ENCODE results near the gene LCN1.

LCN1 gene

DNA sequence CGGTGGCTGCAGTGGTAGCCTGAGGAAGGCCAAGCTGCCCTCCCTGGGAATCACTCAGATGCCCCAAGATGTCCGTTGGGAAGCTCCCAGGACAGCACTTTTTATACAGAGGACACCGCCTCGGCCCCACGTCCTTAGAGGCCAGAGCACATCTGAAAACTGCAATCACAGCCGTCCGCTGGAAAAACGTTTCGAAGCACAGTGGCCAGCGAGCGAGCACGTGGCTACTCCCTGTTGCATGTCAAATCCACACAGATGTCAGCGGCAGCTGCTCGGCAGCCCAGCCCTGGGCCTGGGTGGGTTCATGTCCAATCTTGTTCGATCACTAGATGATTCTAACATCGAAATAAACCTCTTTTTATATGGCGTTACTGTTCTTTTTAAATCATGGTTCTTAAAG lies 32.7 kb upstream of the LCN1 start:
- no peak for DNase-seq (ENCODE audit: low read depth, low spot score)

DNA sequence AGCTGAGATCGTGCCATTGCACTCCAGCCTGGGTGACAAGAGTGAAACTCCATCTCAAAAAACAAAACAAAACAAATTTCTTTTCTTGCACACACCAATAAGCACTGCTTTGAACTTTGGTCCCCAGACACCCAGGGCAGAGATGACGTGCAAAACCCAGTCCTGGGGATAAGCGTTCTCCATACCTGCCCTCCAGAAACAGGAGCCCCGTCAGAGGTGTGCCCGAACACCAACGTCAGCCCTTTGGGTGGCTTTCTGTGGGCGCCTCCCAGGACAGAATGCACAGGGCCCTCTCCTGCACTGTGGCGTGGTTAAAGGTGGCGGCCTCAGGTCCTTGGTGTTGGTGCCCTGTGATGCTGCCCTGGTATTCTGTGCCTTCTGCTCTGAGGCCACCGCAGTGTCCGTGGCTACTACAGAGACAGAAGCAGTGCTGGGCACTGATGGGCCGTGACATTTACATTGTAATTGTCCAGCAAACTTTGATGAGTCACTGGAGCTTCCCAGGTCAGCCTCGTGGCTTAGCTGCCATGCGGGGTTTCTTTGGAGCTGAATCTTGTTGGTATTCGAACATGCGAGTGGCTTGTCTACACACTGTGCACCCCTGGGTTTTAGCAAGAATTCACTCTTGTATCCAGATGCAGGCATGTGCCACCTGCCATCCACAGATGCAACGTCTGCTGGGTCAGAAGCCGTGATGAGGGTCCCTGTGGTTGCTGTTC lies 31.9 kb upstream of the LCN1 start:
- DNase-seq (ENCODE audit: low read depth, low spot score) = no peak

DNA sequence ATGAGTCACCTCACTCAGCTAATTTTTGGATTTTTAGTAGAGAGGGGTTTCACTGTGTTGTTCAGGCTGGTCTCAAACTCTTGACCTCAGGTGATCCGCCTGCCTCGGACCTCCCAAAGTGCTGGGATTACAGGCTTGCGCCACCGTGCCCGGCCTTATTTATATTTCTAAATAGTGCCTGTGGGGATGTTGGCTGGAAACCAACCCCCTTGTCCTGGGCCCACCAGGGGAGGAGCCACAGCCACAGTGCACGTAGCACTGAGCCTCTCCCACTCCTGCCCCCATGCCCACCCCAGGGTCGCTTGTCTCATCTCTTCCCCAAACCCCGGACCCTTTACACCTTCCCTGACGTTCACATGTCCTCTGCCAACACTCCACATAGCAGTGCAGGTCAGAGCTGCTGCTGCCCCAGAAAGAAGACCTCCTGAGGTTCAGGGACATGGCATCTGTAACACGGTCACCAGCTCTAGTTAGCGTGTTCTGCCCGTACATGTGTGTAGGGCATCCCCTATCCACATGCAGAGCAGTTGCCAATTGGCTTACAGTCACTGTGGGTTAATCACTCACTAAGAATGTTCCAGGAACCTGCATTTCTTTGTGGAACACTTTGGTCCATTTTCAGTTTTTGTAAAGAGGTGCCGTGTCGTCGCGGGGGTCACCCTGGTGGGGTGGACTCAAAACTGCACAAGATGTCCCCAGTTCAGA lies 30.9 kb upstream of the LCN1 start:
- no peak for DNase-seq (ENCODE audit: low read depth, low spot score)

DNA sequence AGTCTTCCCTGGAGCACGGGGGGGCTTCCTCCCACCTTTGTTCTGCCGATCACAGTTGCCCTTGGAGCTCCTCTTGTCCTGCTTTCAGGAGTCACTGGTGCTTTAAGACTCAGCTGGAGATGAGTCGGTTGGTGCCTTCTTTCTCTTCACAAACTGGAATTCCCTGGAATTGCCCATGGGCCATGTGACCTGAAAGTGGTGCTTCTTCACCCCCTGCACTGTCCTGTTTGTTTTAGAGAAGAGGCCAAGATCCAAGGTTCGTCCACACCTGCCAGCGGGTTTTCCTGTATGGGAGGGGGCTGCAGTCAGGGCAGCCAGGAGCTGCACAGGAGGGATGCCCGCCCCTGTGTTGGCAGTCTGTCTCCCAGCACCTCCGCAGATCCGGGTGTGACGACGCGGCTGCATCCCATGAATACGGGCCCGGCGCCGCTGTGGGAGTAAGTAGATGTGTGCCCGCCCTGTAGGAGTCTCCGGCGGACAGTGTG lies 30.2 kb upstream of the LCN1 start:
- DNase-seq (ENCODE audit: low read depth, low spot score) = no peak

DNA sequence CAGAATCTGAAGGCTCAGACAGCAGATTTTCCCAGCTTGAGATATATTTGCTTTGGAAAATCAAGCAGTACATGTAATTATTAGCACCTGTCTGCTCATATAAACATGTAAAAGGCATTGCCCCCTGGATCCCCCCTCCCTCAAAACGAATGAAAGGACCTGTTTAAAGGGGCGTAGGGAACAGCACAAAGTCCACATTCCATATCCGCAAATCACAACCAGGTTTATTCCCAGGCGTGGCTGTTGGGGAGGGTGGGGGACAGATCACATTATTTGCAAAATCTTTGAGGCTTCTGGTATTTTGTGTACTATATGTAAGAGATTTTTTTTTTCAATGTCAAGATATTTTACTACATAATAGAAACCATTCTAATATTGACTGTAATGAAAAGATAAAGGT lies 29.5 kb upstream of the LCN1 start:
- DNase-seq (ENCODE audit: low read depth, low spot score) = no peak

DNA sequence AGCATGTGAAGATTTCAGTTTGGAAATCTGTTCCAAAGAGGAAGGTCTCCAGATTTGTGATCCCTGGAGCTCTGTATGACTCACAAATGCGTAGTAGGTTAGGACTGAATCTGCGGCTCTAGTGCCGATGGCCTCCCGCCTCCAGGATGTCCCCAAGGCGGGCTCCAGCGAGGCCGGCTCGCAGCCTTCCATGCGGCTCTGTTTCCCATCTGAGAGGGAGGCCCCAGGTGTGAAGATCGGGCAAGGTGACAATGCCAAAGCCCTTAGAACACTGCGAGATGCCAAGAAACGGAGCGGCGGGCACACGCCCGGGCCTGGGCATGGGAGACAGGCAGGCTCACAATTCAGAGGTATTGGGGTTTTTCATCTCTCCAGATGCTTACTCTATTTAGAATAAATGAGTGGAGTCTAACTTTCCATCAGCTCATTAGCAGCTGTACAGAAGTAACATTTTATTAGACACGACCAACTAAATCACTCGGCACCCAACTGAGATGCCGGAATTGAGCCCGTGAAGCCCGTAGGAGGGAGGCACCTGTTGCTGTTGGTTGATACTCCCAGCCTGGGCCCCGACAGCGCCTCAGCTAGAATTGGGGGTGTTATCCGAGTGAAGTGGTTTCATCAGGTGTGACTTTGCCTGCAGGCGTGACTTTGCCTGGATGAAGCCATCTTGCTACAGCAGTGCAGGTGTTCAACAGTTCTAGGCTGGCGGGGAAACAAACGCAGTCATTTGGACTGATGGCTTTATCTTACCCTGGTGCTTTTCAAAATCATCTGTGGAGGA lies 28.2 kb upstream of the LCN1 start:
- DNase-seq (ENCODE audit: low read depth, low spot score) = no peak

DNA sequence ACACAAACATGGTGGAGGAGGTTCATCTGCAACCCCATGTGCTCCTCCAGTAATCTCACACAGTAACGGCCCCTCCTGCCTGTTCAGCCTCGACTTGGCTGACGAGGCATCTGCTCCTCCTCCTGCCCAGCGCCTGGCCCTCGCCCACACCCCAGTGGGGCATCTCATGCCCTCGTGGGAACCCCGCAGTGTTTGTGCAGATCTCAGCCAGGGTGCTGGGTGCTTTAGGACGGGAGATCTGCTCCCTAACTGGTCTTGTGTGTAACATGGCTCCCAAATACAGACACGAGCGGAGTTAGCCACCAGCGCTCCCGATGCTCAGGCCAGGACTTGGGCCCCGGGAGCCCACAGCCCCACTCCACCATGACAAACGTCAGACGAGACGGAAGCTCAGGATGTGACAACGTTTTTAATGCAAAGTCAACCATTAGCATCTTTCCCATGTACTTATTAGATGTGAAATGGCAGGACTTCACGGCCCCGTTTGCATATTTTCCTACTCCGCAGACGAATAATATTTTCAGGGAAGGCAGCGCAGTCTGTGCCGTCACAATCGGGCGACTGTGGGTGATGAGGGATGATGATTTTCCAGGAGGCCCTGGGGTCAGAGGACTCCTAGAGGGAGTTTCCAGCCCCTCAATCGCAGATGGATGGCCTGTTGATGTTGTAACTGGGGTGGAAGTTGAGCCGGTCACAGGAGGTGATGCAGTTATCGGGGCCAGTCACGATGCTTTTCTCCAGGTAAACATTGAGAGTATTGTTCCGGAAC lies 26.3 kb upstream of the LCN1 start:
- DNase-seq (ENCODE audit: low read depth, low spot score) = no peak

DNA sequence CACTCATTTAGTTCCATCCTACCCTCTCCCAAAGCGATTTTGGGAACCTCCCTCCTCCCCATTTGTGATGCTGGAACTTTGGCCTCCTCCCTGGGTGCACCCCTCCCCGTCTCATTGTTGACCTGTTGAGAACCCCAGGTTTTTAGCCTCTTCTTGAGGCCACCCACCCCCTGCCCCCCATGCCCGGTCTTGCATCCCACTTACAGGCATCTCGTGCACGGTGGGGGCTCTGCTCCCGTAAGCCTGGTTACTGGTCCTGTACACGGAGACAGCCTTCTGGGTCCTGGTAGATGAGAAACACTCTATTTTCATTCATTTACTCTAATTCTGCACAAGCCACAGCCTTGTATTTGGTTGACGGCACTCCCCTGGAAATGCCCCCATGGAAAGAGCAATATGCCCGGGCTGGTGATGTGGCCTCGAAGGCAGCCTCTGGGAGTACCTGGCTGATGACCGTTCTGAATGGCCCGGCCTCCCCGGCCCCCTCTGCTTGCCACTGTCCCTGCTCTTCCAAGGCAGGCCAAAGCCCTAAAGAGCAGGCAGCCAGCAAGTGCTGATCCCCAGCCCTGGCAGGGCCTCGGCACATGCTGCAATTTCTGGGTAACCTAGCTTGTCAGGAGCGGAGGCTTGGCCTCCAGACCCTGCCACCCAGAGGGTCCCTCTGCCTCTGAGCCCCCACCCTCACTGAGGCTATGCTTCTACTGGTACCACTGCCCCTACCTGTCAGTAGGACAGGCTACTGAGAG lies 22.7 kb upstream of the LCN1 start:
- no peak for DNase-seq (ENCODE audit: low read depth, low spot score)

DNA sequence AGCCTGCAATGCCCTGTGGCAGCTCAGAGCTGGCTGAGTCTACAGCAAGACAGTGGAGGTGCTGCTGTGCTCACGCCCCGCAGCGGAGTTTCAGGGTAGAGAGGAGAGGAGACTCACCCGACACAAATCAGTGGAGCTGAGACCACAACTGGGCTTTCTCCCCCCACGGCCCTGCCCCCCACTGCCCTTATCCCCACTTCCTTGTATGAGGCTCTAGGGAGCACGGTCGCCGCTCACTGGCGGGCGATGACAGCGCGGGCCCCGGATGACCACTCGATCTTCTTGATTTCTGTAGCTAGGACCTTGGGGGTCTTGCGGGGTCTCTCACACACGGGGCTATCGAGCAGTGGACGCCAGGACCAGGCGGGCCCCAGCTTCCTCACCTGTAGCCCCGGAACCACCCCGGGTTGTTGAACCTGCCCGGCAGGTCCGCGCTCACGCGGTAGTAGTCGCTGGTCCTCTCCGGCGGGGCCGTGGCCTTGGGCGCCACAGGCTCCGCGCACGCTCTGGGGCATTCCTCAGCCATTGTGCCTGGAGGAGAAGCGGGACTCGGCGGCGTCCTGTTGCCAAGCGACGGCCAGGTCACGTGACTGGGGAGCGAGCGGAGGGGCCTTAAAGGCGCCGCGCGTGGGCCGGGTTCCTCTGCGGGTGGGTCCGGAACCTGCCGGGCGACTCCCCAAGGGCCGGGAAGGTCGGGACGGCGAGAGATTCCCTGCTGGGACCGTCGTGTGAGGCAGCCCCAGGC lies 21.7 kb upstream of the LCN1 start:
- peak; percentile 76 for DNase-seq (ENCODE audit: low read depth, low spot score)

DNA sequence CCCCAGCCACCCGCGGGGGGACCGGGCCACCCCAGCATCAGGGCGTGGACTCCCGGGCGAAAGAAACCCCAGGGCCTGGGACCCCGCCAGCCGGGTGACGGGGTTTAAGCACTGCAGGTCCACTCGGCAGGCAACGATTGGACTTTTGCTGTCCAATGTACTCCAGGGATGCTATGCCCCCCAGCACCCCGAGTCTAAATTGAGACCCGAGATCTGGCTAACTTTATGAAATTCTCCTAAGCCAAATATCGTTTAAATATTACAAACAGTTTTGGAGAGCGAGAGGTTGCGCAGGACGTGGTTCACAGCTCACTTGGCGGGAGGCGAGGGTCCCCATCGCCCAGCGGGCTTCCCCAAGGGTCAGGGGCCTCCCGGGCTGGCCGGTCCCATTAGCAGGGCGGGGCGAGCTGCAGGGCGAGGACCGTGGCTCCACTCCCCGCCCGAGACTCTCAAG lies 21.1 kb upstream of the LCN1 start:
- DNase-seq (ENCODE audit: low read depth, low spot score) = no peak

DNA sequence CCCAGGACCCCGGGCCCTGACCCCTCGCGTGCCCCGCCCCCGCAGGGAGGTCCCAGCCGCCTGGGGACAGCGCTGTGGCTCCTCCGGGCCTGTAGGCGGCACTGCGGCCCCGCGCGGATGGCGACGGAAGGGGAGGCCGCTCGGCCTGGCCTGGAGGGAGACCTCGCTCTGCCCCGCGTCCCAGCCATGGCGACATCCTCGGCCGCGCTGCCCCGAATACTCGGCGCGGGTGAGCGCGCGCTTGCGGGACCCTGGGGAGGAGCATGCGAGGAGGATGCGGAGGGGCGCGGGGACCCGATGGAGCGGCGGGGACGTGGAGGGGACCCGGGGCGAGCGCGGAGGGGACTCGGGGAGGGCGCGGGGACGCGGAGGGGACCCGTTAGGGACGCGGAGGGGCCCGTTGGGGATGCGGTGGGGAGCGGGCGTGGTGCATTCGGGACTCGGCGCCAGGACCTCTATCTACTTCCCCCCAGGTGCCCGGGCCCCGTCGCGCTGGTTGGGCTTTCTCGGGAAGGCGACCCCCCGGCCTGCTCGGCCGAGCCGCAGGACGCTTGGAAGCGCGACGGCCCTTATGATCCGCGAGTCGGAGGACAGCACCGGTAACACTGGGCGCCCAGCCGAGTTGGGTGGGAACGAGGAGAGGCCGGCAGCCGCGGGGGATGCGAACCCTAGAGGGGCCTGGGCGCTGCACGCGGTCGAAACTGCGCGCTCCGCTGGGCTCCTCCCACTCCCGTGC lies 20.5 kb upstream of the LCN1 start, which contains the start of gene MRPS2:
MRPS2 (plus strand) TSS at position 158 of the 736 bp plus-strand sequence; CDS start at position 187, 29 bp downstream.
- DNase-seq (ENCODE audit: low read depth, low spot score) = peak; percentile 70

DNA sequence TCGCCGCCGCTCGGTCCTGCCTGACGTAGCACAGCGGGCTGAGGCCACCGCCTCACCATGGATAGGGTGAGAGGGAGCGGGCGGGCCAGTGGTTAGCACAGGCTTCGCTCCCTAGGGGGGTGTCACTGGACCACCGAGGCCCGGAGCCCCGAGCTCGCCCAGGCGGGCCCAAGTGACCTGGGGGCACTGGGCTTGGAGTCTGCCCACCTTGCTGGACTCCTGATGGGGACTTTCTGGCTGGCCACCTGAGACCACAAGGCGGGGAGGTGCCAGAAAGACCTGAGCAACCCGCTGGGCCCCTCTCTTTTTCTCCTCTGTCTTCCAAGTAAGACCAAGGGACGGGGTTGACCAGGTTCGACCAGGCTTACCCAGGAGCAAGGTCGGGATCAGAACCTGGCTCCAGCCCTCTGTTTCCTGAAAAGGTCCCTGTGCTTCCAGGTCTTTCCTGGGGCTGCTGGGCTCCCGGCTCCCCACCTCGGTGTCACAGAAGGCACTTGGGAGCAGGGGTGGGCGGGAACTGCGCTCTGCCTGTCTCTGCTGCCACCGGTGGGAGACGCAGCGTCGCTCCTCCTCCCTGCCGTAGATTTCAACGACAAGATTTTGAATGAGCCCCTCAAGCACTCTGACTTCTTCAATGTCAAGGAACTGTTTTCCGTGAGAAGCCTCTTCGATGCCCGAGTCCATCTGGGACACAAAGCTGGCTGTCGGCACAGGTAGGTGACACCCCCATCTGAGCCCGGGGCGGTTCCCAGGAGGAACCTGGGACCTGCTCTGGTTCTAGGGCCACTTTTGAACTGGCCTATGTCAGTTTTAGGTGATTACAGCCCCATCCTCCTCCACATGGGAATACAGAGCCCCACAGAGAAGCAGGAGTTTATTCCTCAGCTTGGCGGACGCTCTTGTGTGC lies 19.7 kb upstream of the LCN1 start:
- DNase-seq (ENCODE audit: low read depth, low spot score) = no peak

DNA sequence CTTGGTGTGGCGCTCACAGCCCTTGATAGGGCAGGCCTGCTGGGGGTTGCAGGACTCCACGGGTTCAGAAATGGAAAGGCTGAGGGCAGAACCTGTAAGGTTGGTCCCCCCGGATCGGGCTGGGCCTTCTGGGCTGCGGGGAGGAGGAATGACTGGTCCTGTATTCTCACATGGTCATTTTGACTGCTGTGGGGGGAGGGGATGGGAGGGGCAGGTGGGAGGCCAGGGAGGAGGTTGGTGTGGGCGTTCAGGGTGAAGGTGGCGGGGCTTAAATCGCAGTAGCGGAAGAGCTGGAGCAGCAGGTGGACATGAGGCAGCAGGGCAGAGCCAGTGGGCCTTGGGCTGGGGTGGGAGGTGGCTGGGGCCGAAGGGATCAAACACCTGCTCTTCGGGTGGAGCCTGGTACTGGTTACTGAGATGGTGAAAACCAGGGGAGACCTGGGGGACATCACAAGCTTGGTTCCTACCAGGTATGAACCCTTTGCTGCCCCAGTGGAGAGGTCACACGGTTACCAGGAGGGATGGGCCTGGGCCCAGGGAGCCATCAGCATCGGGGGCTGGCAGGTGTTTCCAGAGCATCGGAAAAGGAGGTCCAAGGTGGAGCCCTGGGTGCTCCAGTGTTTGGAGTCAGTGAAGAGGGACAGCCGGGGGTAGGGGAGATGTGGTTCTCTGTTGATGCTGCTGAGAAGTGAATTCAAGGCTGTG lies 18.9 kb upstream of the LCN1 start:
- no peak for DNase-seq (ENCODE audit: low read depth, low spot score)

DNA sequence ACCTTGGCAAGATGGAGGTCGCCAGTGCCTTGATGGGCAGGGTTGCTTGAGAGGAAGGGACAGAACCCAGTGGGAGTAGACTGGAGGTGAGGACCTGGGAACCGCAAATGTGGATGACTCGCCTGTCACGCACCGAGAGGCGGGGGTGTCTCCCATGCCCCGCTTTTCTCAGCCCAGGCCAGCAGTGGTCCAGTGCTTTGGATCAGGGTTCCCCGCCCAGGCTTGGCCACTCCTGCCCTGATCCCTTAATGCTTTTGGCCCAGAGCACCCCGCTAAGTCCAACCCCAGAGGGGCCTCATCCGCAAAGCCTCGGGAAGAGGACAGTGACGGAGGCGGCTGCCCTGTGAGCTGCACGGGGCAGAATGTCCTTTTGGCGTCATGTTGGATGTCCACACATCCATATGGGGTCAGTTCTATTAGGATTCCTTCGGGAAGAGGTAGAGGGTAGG lies 18.3 kb upstream of the LCN1 start:
- DNase-seq (ENCODE audit: low read depth, low spot score) = no peak

DNA sequence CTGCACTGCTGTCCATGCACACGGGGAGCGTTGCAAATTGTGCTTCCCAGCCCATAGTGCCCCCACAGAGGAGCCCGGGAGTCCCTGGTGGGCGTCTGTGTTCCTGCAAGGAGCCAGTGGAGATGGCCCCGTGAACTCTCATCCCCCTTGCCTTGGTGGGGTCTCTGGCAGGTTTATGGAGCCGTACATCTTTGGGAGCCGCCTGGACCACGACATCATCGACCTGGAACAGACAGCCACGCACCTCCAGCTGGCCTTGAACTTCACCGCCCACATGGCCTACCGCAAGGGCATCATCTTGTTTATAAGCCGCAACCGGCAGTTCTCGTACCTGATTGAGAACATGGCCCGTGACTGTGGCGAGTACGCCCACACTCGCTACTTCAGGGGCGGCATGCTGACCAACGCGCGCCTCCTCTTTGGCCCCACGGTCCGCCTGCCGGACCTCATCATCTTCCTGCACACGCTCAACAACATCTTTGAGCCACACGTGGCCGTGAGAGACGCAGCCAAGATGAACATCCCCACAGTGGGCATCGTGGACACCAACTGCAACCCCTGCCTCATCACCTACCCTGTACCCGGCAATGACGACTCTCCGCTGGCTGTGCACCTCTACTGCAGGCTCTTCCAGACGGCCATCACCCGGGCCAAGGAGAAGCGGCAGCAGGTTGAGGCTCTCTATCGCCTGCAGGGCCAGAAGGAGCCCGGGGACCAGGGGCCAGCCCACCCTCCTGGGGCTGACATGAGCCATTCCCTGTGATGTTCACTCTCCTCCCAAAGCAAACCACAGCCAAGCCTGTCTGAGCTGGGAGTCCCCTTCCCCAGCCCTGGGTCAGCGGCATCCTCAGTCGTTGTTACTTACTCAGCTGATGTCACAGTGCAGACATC lies 17.6 kb upstream of the LCN1 start:
- no peak for DNase-seq (ENCODE audit: low read depth, low spot score)

Data from activated naive CD8-positive, alpha-beta T cell treated with anti-CD3 and anti-CD28 coated beads, Interleukin-2, amount 50 U/mL, for 16 hours (primary cell).